H1 (cell line): ENCODE measurements around the gene MFAP4. TPM values are rescaled to one million over a fixed set of nuclear protein-coding genes. Genes with fewer than 3 reads are reported as not detected.

Experiments
- ATF3 ChIP-seq: IDR thresholded peaks from 2 replicates; pipeline ENCODE4 v1.6.1; 2011; ENCODE audit warnings: low read depth, mild to moderate bottlenecking, low read length; ENCODE audit not compliant: insufficient read depth
- BRCA1 ChIP-seq: IDR thresholded peaks from 2 replicates; pipeline ENCODE4 v1.6.1; 2012; ENCODE audit warnings: low read depth, low read length, improper control_type of control experiment
- MAX ChIP-seq: IDR thresholded peaks from 2 replicates; pipeline ENCODE4 v1.6.1; 2012; ENCODE audit warnings: inconsistent platforms
- PHF8 ChIP-seq: fragments of 200-600 bp; sonication (generic); conservative IDR thresholded peaks from 2 replicates; pipeline ENCODE4 v1.7.1; 2012; ENCODE audit warnings: low read depth, mild to moderate bottlenecking, inconsistent platforms, low read length, moderate library complexity
- SIN3A ChIP-seq, 2 experiments: IDR thresholded peaks in 1 of 2; conservative IDR thresholded peaks in 1 of 2; 2 replicates each; pipeline ENCODE4 v1.6.1; 2011 to 2012; ENCODE audit warnings: low read length in 2 of 2, improper control_type of control experiment in 1 of 2, low read depth in 1 of 2, mild to moderate bottlenecking in 1 of 2
- YY1 ChIP-seq: IDR thresholded peaks from 2 replicates; pipeline ENCODE4 v1.6.1; 2011; ENCODE audit warnings: low read depth, mild to moderate bottlenecking, low read length
- polyA plus RNA-seq, 7 experiments: library from polyadenylated mRNA; depleted of rRNA in 3 of 7; stranded (reverse) in 5 of 7; unstranded in 2 of 7; fragments of >200 nt in 5 of 7; fragments of 200-250 nt in 2 of 7; gene quantifications; 1 replicate in 5 of 7; 2 replicates in 1 of 7; 4 replicates in 1 of 7; pipeline versions ENCODE4 v1.2.1 to v1.2.3, GENCODE V29; 2011 to 2013; ENCODE audit warnings: missing spikeins in 2 of 7, mixed read lengths in 2 of 7
- total RNA-seq: library from RNA; stranded (reverse); fragmentation: NEBNext Ultra II Directional; extraction: Animal tissue kit (Norgen Biotek cat#: 25700); gene quantifications from 2 replicates; pipeline ENCODE4 v1.2.1, GENCODE V29; 2021
- TF ChIP-seq, protein P1 (sequence below), 3 experiments: IDR thresholded peaks; 1 replicate in 2 of 3; 2 replicates in 1 of 3; pipeline versions ENCODE4 v1.5.1 to v1.6.1; 2011; ENCODE audit warnings: low read length in 3 of 3, mild to moderate bottlenecking in 3 of 3, inconsistent platforms in 2 of 3, low read depth in 1 of 3, moderate library complexity in 1 of 3; ENCODE audit not compliant: insufficient read depth in 1 of 3; ENCODE audit errors: control extremely low read depth in 1 of 3

Gene MFAP4
- total and polyA plus RNA-seq, 2 of the 8 experiments (the other 6 are each of a cell fraction or from before 2014, with no cell fraction given), result 3.1 to 3.6 TPM

GRCh38 chr17:19397556-19398041 lies 10.6 kb upstream of the MFAP4 start (continued):
- no peak for TF ChIP-seq PHF8
- peak; percentile 71; the same call in 1 of the 2 replicates for TF ChIP-seq MAX
- TF ChIP-seq, protein P1, sequence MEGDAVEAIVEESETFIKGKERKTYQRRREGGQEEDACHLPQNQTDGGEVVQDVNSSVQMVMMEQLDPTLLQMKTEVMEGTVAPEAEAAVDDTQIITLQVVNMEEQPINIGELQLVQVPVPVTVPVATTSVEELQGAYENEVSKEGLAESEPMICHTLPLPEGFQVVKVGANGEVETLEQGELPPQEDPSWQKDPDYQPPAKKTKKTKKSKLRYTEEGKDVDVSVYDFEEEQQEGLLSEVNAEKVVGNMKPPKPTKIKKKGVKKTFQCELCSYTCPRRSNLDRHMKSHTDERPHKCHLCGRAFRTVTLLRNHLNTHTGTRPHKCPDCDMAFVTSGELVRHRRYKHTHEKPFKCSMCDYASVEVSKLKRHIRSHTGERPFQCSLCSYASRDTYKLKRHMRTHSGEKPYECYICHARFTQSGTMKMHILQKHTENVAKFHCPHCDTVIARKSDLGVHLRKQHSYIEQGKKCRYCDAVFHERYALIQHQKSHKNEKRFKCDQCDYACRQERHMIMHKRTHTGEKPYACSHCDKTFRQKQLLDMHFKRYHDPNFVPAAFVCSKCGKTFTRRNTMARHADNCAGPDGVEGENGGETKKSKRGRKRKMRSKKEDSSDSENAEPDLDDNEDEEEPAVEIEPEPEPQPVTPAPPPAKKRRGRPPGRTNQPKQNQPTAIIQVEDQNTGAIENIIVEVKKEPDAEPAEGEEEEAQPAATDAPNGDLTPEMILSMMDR (IDR thresholded peaks at IDR 0.05; ENCODE audit: control extremely low read depth in 1 of 3, insufficient read depth in 1 of 3, low read depth in 1 of 3, low read length in 3 of 3), result peak; percentile 66 to 89 (median 82)
- TF ChIP-seq ATF3, result no peak
- TF ChIP-seq YY1, result no peak
- TF ChIP-seq SIN3A (conservative IDR thresholded peaks at IDR 0.05 in 1 of 2, IDR thresholded peaks at IDR 0.05 in 1 of 2; ENCODE audit: low read depth in 1 of 2, low read length in 2 of 2), result 0 out of 4 replicates have a peak, but pooled peaks of 1 of the 2 experiments have one; percentile 27
- TF ChIP-seq BRCA1, result no peak
